PFSK-1 (cell line): ENCODE data around the gene CEP350.

ENCODE experiments used
- FOXP2 ChIP-seq: optimal IDR thresholded peaks from 2 replicates; pipeline ENCODE3; 2011; ENCODE audit warnings: borderline replicate concordance, control low read depth, inconsistent platforms; ENCODE audit not compliant: insufficient read depth; ENCODE audit errors: extremely low read length, extremely low read depth
- POLR2AphosphoS5 ChIP-seq: IDR thresholded peaks from 2 replicates; pipeline ENCODE4 v1.6.1; 2012; ENCODE audit warnings: low read depth, mild to moderate bottlenecking, control low read depth, low read length, moderate library complexity
- SIN3A ChIP-seq: IDR thresholded peaks from 2 replicates; pipeline ENCODE4 v1.6.1; 2012; ENCODE audit warnings: mild to moderate bottlenecking, low read length, moderate library complexity, borderline replicate concordance; ENCODE audit not compliant: insufficient read depth
- TAF1 ChIP-seq: IDR thresholded peaks from 2 replicates; pipeline ENCODE4 v1.6.1; 2012; ENCODE audit warnings: low read length, control low read depth, borderline replicate concordance; ENCODE audit not compliant: insufficient read depth
- TF ChIP-seq, protein P1 (sequence below), 2 experiments: IDR thresholded peaks; 2 replicates each; pipeline versions ENCODE4 v1.6.1 to v1.8.0; 2011 to 2012; ENCODE audit warnings: low read depth in 2 of 2, low read length in 2 of 2, control low read depth in 1 of 2, inconsistent platforms in 1 of 2, mild to moderate bottlenecking in 1 of 2, moderate library complexity in 1 of 2; ENCODE audit not compliant: insufficient read depth in 1 of 2

Gene CEP350

DNA sequence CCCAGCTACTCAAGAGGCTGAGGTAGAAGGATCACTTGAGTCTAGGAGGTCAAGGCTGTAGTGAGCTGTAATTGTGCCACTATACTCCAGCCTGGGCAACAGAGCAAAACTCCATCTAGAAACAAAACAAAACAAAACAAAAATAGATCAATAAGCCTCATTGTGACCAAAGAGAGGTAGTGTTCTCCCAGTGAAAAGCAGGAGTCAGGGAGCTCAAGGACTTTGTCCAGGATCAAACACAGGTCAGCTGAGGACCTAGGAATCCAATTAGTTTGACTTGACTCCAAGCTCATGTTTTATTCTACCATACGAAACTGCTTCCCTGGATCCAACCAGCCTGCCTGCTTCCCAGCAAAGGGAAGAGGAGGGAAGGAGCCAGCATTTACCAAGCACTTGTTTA lies 178.6 kb downstream of the CEP350 start:
- TF ChIP-seq TAF1 = no peak

DNA sequence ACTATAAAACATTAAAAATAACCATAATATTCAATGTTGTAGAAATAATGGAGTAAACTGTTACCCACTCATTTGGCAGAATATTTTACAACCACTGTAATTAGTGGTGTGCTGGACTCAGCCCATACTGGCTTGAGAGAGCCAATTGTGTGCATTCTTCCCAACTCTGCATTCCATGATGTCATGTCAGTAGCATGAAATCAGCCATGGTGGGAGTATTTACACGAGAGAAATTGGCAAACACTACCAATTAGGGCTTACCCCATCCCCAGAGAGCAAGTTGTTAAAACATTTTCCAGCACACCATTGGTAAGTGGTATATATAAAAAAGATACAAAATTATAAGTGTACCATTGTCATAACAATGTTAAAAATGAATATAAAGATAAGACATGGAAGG lies 180.9 kb downstream of the CEP350 start:
- no peak for TF ChIP-seq TAF1
- no peak for TF ChIP-seq FOXP2

DNA sequence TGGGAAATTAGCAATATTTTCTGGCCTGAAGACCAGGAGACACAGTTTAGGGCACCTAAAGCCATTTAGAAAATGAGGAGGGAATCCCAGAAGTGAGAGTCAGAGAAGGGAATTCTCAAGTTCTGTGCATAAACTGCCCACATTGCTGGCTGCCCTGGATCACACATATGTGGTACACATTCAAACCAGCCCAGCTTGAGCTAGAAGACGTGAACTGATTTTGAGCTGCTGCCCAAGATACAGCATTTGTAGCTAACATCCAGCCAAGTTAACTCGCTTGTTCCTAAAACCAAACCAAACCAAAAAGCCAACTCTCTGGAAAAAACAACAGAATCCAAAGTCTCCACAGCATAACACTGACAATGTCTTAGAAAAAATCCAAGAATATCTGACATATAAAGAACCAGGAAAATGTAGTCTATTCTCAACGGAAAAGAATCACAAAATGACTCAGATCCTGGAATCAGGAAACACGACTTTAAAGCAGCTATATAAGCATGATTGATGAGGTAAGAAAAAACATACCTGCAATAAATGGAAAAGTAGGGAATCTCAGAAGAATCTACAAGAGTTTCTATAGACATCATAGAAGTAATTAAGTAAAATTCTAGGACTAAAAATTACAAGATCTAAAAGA lies 181.8 kb downstream of the CEP350 start:
- TF ChIP-seq TAF1 = no peak
- TF ChIP-seq SIN3A = no peak
- TF ChIP-seq, protein P1, sequence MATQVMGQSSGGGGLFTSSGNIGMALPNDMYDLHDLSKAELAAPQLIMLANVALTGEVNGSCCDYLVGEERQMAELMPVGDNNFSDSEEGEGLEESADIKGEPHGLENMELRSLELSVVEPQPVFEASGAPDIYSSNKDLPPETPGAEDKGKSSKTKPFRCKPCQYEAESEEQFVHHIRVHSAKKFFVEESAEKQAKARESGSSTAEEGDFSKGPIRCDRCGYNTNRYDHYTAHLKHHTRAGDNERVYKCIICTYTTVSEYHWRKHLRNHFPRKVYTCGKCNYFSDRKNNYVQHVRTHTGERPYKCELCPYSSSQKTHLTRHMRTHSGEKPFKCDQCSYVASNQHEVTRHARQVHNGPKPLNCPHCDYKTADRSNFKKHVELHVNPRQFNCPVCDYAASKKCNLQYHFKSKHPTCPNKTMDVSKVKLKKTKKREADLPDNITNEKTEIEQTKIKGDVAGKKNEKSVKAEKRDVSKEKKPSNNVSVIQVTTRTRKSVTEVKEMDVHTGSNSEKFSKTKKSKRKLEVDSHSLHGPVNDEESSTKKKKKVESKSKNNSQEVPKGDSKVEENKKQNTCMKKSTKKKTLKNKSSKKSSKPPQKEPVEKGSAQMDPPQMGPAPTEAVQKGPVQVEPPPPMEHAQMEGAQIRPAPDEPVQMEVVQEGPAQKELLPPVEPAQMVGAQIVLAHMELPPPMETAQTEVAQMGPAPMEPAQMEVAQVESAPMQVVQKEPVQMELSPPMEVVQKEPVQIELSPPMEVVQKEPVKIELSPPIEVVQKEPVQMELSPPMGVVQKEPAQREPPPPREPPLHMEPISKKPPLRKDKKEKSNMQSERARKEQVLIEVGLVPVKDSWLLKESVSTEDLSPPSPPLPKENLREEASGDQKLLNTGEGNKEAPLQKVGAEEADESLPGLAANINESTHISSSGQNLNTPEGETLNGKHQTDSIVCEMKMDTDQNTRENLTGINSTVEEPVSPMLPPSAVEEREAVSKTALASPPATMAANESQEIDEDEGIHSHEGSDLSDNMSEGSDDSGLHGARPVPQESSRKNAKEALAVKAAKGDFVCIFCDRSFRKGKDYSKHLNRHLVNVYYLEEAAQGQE (IDR thresholded peaks at IDR 0.05; ENCODE audit: insufficient read depth in 1 of 2, low read depth in 2 of 2, low read length in 2 of 2) = no peak
- TF ChIP-seq FOXP2 = no peak
- TF ChIP-seq POLR2AphosphoS5 = no peak

DNA sequence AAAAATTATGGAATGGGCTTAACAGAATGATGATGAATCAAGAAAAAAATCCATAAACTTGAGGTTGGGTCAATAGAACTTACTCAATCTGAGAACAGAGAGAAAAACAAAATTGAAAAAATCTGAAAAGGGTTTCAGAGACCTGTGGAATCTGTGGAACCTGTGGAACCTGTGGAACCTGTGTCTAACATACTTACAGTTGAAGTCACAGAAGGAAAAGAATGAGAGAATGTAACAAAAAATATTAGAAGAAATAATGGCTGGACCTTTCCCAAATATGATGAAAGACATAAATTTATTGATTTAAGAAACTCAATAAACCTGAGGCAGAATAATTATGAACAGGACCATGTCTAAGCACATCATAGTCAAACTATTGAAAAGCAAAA lies 182.4 kb downstream of the CEP350 start:
- TF ChIP-seq POLR2AphosphoS5 = no peak
- TF ChIP-seq, protein P1 (IDR thresholded peaks at IDR 0.05; ENCODE audit: insufficient read depth in 1 of 2, low read depth in 2 of 2, low read length in 2 of 2) = no peak
- TF ChIP-seq TAF1 = no peak
- no peak for TF ChIP-seq FOXP2
- TF ChIP-seq SIN3A = no peak

DNA sequence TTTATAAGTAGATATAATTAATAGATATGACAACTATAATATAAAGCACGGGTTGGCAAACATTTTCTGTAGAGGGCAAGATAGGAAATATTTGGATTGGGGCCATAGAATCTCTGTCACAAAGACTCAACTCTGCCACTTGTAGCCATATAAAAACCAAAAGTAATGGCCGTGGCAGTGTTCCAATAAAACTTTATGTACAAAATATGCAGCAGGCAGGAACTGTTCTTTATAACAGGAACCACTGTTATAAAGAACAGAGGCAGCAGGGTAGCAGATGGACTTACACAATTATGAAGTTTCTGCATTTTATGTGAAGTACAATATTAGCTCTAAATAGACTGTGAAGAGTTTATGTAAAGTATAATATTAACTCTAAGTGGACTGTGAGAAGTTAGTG lies 183.2 kb downstream of the CEP350 start:
- TF ChIP-seq FOXP2 = no peak
- TF ChIP-seq, protein P1 (IDR thresholded peaks at IDR 0.05; ENCODE audit: insufficient read depth in 1 of 2, low read depth in 2 of 2, low read length in 2 of 2) = no peak
- no peak for TF ChIP-seq SIN3A
- TF ChIP-seq POLR2AphosphoS5 = no peak
- TF ChIP-seq TAF1 = no peak

DNA sequence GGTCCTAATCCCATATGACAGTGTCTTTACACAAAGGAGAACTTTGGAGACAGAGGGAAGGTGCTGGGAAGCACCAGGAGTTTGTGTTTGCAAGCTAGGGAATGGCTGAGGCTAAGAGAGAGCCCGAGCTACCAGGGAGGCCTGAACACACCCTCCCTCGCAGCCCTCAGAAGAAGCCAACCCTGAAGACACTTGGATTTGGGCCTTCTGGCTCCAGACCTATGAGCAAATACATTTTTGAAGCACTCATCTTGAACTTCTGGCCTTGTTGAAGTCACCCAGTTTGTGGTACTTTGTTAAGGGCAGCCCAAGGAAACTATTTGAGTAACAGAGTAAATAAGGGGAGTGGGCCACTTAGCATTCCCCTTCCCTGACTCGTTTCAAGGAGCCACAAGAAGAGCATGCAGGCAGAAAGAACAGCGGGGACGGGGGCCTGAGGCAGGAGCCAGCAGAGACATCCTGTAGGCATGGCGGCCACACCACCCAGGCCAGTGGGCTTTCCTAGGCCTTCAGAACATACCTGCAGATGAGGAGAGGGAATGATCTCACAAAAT lies 186.8 kb downstream of the CEP350 start:
- no peak for TF ChIP-seq FOXP2
- no peak for TF ChIP-seq SIN3A
- TF ChIP-seq POLR2AphosphoS5 = no peak
- no peak for TF ChIP-seq TAF1
- TF ChIP-seq, protein P1 (IDR thresholded peaks at IDR 0.05; ENCODE audit: insufficient read depth in 1 of 2, low read depth in 2 of 2, low read length in 2 of 2) = no peak
